ENCODE measurements around the gene STARD3.

The STARD3 gene

GRCh38 chr17:39639566-39640458, 2.9 kb downstream of the STARD3 start:
- DNase-seq = no peak

GRCh38 chr17:39640591-39641031, 3.7 kb downstream of the STARD3 start:
- DNase-seq = no peak

GRCh38 chr17:39641097-39641496, 4.2 kb downstream of the STARD3 start:
- no peak for DNase-seq

- DNase-seq = no peak
Measured at GRCh38 chr17:39641883-39642282, 4.9 kb downstream of the STARD3 start.

- no peak for DNase-seq
Measured at GRCh38 chr17:39642291-39643074, 5.5 kb downstream of the STARD3 start.

GRCh38 chr17:39643271-39643670, 6.3 kb downstream of the STARD3 start:
- no peak for DNase-seq

GRCh38 chr17:39647256-39647655, 10.3 kb downstream of the STARD3 start:
- no peak for DNase-seq

- no peak for DNase-seq
Measured at GRCh38 chr17:39648616-39649366, 11.8 kb downstream of the STARD3 start.

- no peak for DNase-seq
Measured at GRCh38 chr17:39650121-39650579, 13.2 kb downstream of the STARD3 start.

GRCh38 chr17:39651923-39652586, 15.1 kb downstream of the STARD3 start:
- DNase-seq = no peak

- no peak for DNase-seq
Measured at GRCh38 chr17:39652587-39653315, 15.8 kb downstream of the STARD3 start.

GRCh38 chr17:39653316-39653661, 16.3 kb downstream of the STARD3 start:
- DNase-seq = no peak

GRCh38 chr17:39653662-39654331, 16.9 kb downstream of the STARD3 start:
- peak; percentile 21 for DNase-seq

GRCh38 chr17:39655105-39655504, 18.2 kb downstream of the STARD3 start:
- DNase-seq = no peak

- DNase-seq = no peak
Measured at GRCh38 chr17:39658346-39658745, 21.4 kb downstream of the STARD3 start.

- DNase-seq = no peak
Measured at GRCh38 chr17:39658760-39659159, 21.8 kb downstream of the STARD3 start.

- no peak for DNase-seq
Measured at GRCh38 chr17:39659279-39660010, 22.5 kb downstream of the STARD3 start.

GRCh38 chr17:39660011-39660360, 23.0 kb downstream of the STARD3 start:
- DNase-seq = no peak

GRCh38 chr17:39660397-39661385, 23.7 kb downstream of the STARD3 start:
- DNase-seq = no peak

All from kidney glomerular epithelial cell (primary cell).